ENCODE results near the gene TBC1D5.

DNA sequence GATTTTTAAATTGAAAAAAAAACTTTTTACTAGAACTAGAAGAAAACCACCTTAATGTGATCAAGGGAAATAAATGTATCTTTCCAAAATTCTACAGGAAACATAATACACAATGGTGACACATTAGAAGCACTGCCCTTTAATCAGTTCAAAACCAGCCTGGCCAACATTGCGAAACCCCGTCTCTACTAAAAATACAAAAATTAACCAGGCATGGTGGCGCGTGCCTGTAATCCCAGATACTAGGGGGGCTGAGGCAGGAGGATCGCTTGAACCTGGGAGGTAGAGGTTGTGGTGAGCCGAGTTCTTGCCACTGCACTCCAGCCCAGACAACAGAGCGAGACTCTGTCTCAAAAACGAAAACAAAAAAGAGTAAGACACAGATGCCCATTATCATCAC is 134.5 kb downstream of the TBC1D5 start:
- TF ChIP-seq POLR2A (IDR thresholded peaks at IDR 0.05; ENCODE audit: low read length): no peak
- no peak for TF ChIP-seq GATA1 (IDR thresholded peaks at IDR 0.05; ENCODE audit: low read depth, low read length)
